Spleen (tissue), 11 donors: ENCODE measurements around the gene FAM20C. TPM values are rescaled to one million over a fixed set of nuclear protein-coding genes. Genes with fewer than 3 reads are reported as not detected.

Experiments used
- DNase-seq: peaks from one replicate; pipeline ENCODE4 v3.0.0-alpha.2; 2020
- H3K27ac ChIP-seq, 8 donors: fragments of 200-600 bp; sonication (generic) in 7 of 8; 1 replicate in 4 of 8; 2 replicates in 4 of 8; pipeline versions ENCODE4 v1.5.0 to v1.8.0; 2016 to 2021; ENCODE audit warnings: inconsistent platforms in 4 of 8, mild to moderate bottlenecking in 4 of 8, moderate library complexity in 1 of 8
- H3K27me3 ChIP-seq, 7 donors: fragments of 200-600 bp; sonication (generic) in 6 of 7; replicated peaks in 1 of 7; 1 replicate in 4 of 7; 2 replicates in 3 of 7; pipeline versions ENCODE4 v1.5.0 to v1.8.0; 2016 to 2021; ENCODE audit warnings: inconsistent platforms in 3 of 7, mild to moderate bottlenecking in 1 of 7
- H3K36me3 ChIP-seq, 6 donors: fragments of 200-600 bp; sonication (generic) in 5 of 6; 1 replicate in 4 of 6; 2 replicates in 2 of 6; pipeline versions ENCODE4 v1.5.0 to v1.8.0; 2016 to 2021; ENCODE audit warnings: inconsistent platforms in 2 of 6
- H3K4me1 ChIP-seq, 6 donors: fragments of 200-600 bp; sonication (generic) in 5 of 6; 1 replicate in 3 of 6; 2 replicates in 3 of 6; pipeline versions ENCODE4 v1.5.0 to v1.8.0; 2016 to 2021; ENCODE audit warnings: inconsistent platforms in 3 of 6
- H3K4me3 ChIP-seq, 8 donors: fragments of 200-600 bp; sonication (generic) in 7 of 8; 1 replicate in 4 of 8; 2 replicates in 4 of 8; pipeline versions ENCODE4 v1.5.0 to v1.8.0; 2016 to 2021; ENCODE audit warnings: inconsistent platforms in 4 of 8, mild to moderate bottlenecking in 4 of 8, moderate library complexity in 2 of 8
- H3K9me3 ChIP-seq, 8 donors: fragments of 200-600 bp; sonication (generic) in 7 of 8; 1 replicate in 4 of 8; 2 replicates in 4 of 8; pipeline versions ENCODE4 v1.5.0 to v1.8.0; 2016 to 2021; ENCODE audit warnings: inconsistent platforms in 4 of 8
- CTCF ChIP-seq, 11 experiments: fragments of 200-600 bp in 7 of 11; fragments of 450-650 bp in 4 of 11; sonication (generic) in 4 of 11; IDR thresholded peaks in 8 of 11; conservative IDR thresholded peaks in 3 of 11; 1 replicate in 7 of 11; 2 replicates in 4 of 11; pipeline versions ENCODE4 v1.4.0 to v1.8.0; 2016 to 2021; ENCODE audit warnings: antibody characterized with exemption in 11 of 11, inconsistent platforms in 4 of 11, mild to moderate bottlenecking in 1 of 11
- POLR2A ChIP-seq, 3 donors: fragments of 450-650 bp; IDR thresholded peaks; one replicate each; pipeline ENCODE4 v1.5.1; 2017; ENCODE audit warnings: antibody characterized with exemption in 3 of 3, mild to moderate bottlenecking in 1 of 3
- POLR2AphosphoS5 ChIP-seq, 3 donors: sonication (generic); formaldehyde crosslinking; IDR thresholded peaks; one replicate each; pipeline ENCODE4 v1.5.1; 2017; ENCODE audit warnings: antibody characterized with exemption in 3 of 3
- WGBS, 5 donors: extraction: QIAGEN DNeasy Blood & Tissue Kit in 3 of 5; methylation state at CpG; one replicate each; pipeline versions ENCODE4 v1.1.5 to v1.1.7; 2013 to 2018; 5-methylcytosine and 5-hydroxymethylcytosine counted together
- intact Hi-C: fragments of 100-400 bp; cut with DNase I; formaldehyde crosslinking; loops from one replicate; pipeline ENCODE4 v1.15.0; 2023; ENCODE audit warnings: low total_unique reads
- polyA plus RNA-seq, 3 donors: library from polyadenylated mRNA; stranded (reverse); fragments of 200-250 nt; gene quantifications; one replicate each; pipeline ENCODE4 v1.2.1, GENCODE V29; 2013
- total RNA-seq, 7 donors: library from RNA; depleted of rRNA in 3 of 7; stranded (reverse); fragments of >200 nt in 3 of 7; fragmentation: NEBNext Ultra II Directional in 4 of 7; extraction: Animal tissue kit (Norgen Biotek cat#: 25700) in 4 of 7; gene quantifications; one replicate each; pipeline versions ENCODE4 v1.1.0 to v1.2.1, GENCODE V29; 2016 to 2021
- donor health status: healthy with polysubstance abuse.
- donor health status: DM: no; HTN: no; CAD: no; lungs with moderate emphysema.
- donor health status: DM: no; HTN: no; CAD: no.
- donor health status: Bipolar disorder and iron deficiency.
- donor health status: healthy.
- donor health status: DM: no; HTN: no; CAD: no.
- donor health status: DM: yes; HTN: yes; CAD: no.

FAM20C gene
- total and polyA plus RNA-seq, 10 donors, result 6.9 to 27.3 (median 14.6) TPM

GRCh38 chr7:184294-185264, 7.8 kb upstream of the FAM20C start:
- H3K27ac ChIP-seq, result peak overlapping the region in 5 of 8 donors; percentile 12 to 65 (median 52)
- intact Hi-C loops, result no loop called here
- H3K4me1 ChIP-seq, result peaks cover 0 to 6% (median 0%) of the 10 kb centered on the region in 6 donors
- no peaks in the 10 kb centered on the region for H3K36me3 ChIP-seq
- no peak for DNase-seq
- H3K4me3 ChIP-seq, result no peak overlapping the region
- 70 to 84% (median 80%) methylated on average over 15 to 27 of the region's 27 CpGs for WGBS, 5 donors
- peaks cover 0 to 21% (median 0%) of the 10 kb centered on the region in 7 donors for H3K27me3 ChIP-seq
- no peaks in the 10 kb centered on the region for H3K9me3 ChIP-seq
- TF ChIP-seq POLR2AphosphoS5 (IDR thresholded peaks at IDR 0.05) (peak in 1 of 3 donors; percentile 26), POLR2A (IDR thresholded peaks at IDR 0.05) (no peak), CTCF (IDR thresholded peaks at IDR 0.05 in 8 of 11, conservative IDR thresholded peaks at IDR 0.05 in 3 of 11) (no peak)

- no peak for TF ChIP-seq POLR2AphosphoS5 (IDR thresholded peaks at IDR 0.05)
- no peak for TF ChIP-seq POLR2A (IDR thresholded peaks at IDR 0.05)
- TF ChIP-seq CTCF (IDR thresholded peaks at IDR 0.05 in 8 of 11, conservative IDR thresholded peaks at IDR 0.05 in 3 of 11), result no peak
- 83 to 89% (median 84%) methylated on average over 22 to 26 of the region's 26 CpGs for WGBS, 5 donors
- no peak for DNase-seq
- Histone ChIP-seq H3K4me3 (no peak overlapping the region), H3K4me1 (peaks cover 0 to 15% (median 7%) of the 10 kb centered on the region in 6 donors), H3K27ac (no peak overlapping the region), H3K27me3 (peaks cover 0 to 29% (median 11%) of the 10 kb centered on the region in 7 donors), H3K36me3 (no peaks in the 10 kb centered on the region), H3K9me3 (no peaks in the 10 kb centered on the region)
- intact Hi-C loops, result no loop called here
These were observed 5.8 kb upstream of the FAM20C start for GRCh38 chr7:186516-187113.

GRCh38 chr7:187227-187927, 5.0 kb upstream of the FAM20C start:
- no peaks in the 10 kb centered on the region for H3K36me3 ChIP-seq
- H3K27me3 ChIP-seq, result peaks cover 0 to 36% (median 18%) of the 10 kb centered on the region in 7 donors
- H3K4me1 ChIP-seq, result peaks cover 0 to 22% (median 15%) of the 10 kb centered on the region in 6 donors
- no peak overlapping the region for H3K27ac ChIP-seq
- WGBS, 5 donors, result 81 to 92% (median 86%) methylated on average over 23 to 28 of the region's 28 CpGs
- intact Hi-C loops, result no loop called here
- no peak for TF ChIP-seq CTCF (IDR thresholded peaks at IDR 0.05 in 8 of 11, conservative IDR thresholded peaks at IDR 0.05 in 3 of 11)
- no peak overlapping the region for H3K4me3 ChIP-seq
- DNase-seq, result no peak
- no peaks in the 10 kb centered on the region for H3K9me3 ChIP-seq
